OCI-LY3 (cell line): ENCODE results near the gene SCYGR8.

Experiments used
- CTCF ChIP-seq: fragments of 200-600, 300-600 bp; sonication (generic); IDR thresholded peaks from 2 replicates; pipeline ENCODE4 v1.5.1; 2014; ENCODE audit warnings: antibody characterized with exemption, low read length, low read depth
- EZH2phosphoT487 ChIP-seq: fragments of 200-600 bp; shearing (Covaris generic); IDR thresholded peaks from 2 replicates; pipeline ENCODE4 v1.6.1; 2018; ENCODE audit warnings: antibody characterized with exemption, mixed run types, low read depth

GRCh38 chr2:227780981-227781615 is 35.4 kb downstream of the SCYGR8 start:
- no peak for TF ChIP-seq EZH2phosphoT487
- TF ChIP-seq CTCF = no peak
